ENCODE measurements around the gene ZNF205. TPM values are rescaled to one million over a fixed set of nuclear protein-coding genes. Genes with fewer than 3 reads are reported as not detected.
"Not testable (repeated sequence)": the region's sequence is repeated elsewhere in the genome, so short reads cannot be mapped to it uniquely, and the experiment has no call there.

ZNF205 gene
- total RNA-seq, 1 donor from 2014 or later: 6.5 TPM

GRCh38 chr16:3158510-3159314 is 46.3 kb downstream of the ZNF205 start:
- intact Hi-C loops (cut with DNase I): no loop called here

DNA sequence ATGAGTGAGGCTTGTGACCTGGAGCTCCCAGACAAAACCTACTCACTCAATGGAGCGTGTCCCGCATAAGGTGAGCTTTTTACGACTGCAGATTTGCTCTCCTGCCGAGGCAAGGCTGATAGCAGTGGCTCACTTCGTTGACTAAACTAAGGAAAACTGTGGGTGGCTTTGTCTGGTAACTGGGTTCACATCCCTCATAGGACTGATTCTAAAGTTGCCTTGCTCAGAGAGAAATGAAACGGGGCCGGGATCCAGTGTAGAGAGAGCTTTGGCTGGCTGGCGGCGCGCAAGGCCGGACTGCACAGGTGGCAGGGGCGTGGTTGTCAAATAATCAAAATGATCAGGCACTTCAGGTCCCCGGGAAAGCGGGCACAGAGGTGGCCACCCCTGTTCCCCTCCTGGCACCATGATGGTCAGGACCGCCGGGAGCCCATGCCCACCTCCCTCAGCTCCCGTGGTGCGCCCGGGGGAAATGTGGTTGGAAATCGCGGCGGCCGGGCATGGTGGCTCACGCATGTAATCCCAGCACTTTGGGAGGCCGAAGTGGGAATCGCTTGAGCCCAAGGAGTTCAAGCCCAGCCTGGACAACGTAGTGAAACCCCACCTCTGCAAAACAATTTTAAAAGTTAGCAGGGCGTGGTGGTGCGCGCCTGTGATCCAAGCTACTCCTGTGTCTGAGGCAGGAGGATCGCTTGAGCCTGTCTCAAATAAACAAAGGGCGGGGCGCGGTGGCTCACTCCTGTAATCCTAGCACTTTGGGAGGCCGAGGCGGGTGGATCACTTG is 49.0 kb downstream of the ZNF205 start:
- intact Hi-C loops (cut with DNase I): no loop called here
- no peak for DNase-seq (ENCODE audit: low spot score)

More at GRCh38 chr16:3158510-3159314, 46.3 kb downstream of the ZNF205 start:
- peak; percentile 91 for DNase-seq (ENCODE audit: low spot score)

GRCh38 chr16:3164121-3164991 is 52.0 kb downstream of the ZNF205 start:
- DNase-seq (ENCODE audit: low spot score): no peak
- intact Hi-C loops (cut with DNase I): no loop called here

DNA sequence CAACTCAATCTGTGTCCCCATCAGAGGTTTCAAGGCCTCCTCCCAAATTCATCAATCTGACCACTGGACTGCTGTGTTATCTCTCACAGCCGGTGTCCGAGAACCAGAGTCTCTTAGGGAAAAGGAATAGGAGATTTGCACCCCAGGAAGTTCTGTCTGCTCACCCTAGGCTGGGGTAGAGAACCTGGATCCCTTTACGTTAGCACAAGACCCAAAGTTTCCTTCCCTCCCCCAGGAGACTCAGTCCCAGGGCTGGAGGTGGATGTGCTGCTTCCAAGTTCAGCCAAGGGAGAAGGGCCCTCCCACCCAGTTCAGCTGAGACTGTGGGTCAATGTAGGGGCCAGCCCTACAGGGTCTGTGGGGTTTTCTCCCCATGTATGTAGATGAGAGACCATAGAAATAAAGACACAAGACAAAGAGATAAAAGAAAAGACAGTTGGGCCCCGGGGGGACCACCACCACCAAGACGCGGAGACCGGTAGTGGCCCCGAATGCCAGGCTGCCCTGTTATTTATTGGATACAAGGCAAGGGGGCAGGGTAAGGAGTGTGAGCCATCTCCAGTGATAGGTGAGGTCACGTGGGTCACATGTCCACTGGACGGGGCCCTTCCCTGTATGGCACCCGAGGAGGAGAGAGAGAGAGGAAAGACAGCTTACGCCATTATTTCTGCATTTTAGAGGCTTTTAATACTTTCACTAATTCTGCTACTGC is 52.9 kb downstream of the ZNF205 start:
- DNase-seq (ENCODE audit: low spot score): no peak
- intact Hi-C loops (cut with DNase I): loop anchor here (5.0 kb wide), 2 partner anchors 33 to 108 kb away; no protein-coding TSS in a partner anchor

- no peak for DNase-seq (ENCODE audit: low spot score)
- intact Hi-C loops (cut with DNase I): loop anchor here (5.0 kb wide), 2 partner anchors 34 to 109 kb away; no protein-coding TSS in a partner anchor
Observed at GRCh38 chr16:3166505-3166886, 54.1 kb downstream of the ZNF205 start.

DNA sequence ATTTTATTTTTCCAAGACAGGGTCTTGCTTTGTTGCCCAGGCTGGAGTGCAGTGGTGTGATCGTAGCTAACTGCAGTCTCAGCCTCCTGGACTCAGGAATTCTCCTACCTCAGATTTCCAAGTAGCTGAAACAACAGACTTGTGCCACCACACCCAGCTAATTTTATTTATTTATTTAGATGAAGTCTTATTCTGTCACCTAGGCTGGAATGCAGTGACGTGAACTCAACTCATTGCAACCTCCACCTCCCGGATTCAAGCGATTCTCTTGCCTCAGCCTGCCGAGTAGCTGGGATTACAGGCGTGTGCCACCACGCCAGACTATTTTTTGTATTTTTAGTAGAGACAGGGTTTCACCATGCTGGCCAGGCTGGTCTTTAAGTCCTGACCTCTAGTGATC is 56.3 kb downstream of the ZNF205 start:
- intact Hi-C loops (cut with DNase I): loop anchor here (5.0 kb wide), 2 partner anchors 36 to 111 kb away; no protein-coding TSS in a partner anchor
- DNase-seq (ENCODE audit: low spot score): not testable (repeated sequence)

Other genes with a start within 250 kb of the ZNF205 start
- gene FLYWCH2, start 229.4 kb upstream of the ZNF205 start, total RNA-seq: 20.8 TPM
- gene FLYWCH1, start 200.7 kb upstream of the ZNF205 start, total RNA-seq: 43.5 TPM
- gene KREMEN2, start 148.3 kb upstream of the ZNF205 start, total RNA-seq: not detected
- gene PAQR4, start 143.2 kb upstream of the ZNF205 start, total RNA-seq: 10.9 TPM
- 1.8 TPM for gene PKMYT1, start 132.1 kb upstream of the ZNF205 start, total RNA-seq
- gene CLDN9, start 99.7 kb upstream of the ZNF205 start, total RNA-seq: 2.3 TPM
- gene CLDN6, start 94.4 kb upstream of the ZNF205 start, total RNA-seq: 0.16 TPM
- gene TNFRSF12A, start 92.2 kb upstream of the ZNF205 start, total RNA-seq: 229 TPM
- 41.3 TPM for gene HCFC1R1, start 88.6 kb upstream of the ZNF205 start, total RNA-seq
- gene THOC6, start 88.6 kb upstream of the ZNF205 start, total RNA-seq: 13.9 TPM
- not detected for gene BICDL2, start 75.6 kb upstream of the ZNF205 start, total RNA-seq
- 3.0 TPM for gene MMP25, start 66.0 kb upstream of the ZNF205 start, total RNA-seq
- 32.3 TPM for gene IL32, start 46.9 kb upstream of the ZNF205 start, total RNA-seq
- not detected for gene ZSCAN10, start 13.3 kb upstream of the ZNF205 start, total RNA-seq
- gene ZNF213, start 22.4 kb downstream of the ZNF205 start, total RNA-seq: 7.5 TPM
- not detected for gene OR1F1, start 75.6 kb downstream of the ZNF205 start, total RNA-seq
- 5.3 TPM for gene ZNF200, start 122.6 kb downstream of the ZNF205 start, total RNA-seq
- gene MEFV, start 144.0 kb downstream of the ZNF205 start, total RNA-seq: 1.00 TPM
- 11.3 TPM for gene ZNF263, start 170.9 kb downstream of the ZNF205 start, total RNA-seq
- 8.2 TPM for gene TIGD7, start 192.8 kb downstream of the ZNF205 start, total RNA-seq
- gene ZNF75A, start 192.9 kb downstream of the ZNF205 start, total RNA-seq: 21.3 TPM
- gene OR2C1, start 243.3 kb downstream of the ZNF205 start, total RNA-seq: not detected